GM12865 (cell line): ENCODE results near the gene DHRS7.

Source experiments
- DNase-seq: peaks from one replicate; pipeline ENCODE4 v3.0.0; 2010; ENCODE audit warnings: low read depth
- H3K4me3 ChIP-seq: 2 replicates; pipeline ENCODE4 v1.5.1; 2011; ENCODE audit warnings: mild to moderate bottlenecking, low read depth, low read length, control low read depth
- CTCF ChIP-seq: IDR thresholded peaks from 2 replicates; pipeline ENCODE4 v1.5.1; 2011; ENCODE audit warnings: low read length, control low read depth, low read depth, inconsistent platforms; ENCODE audit not compliant: insufficient read depth; ENCODE audit errors: missing control alignments

The DHRS7 gene

GRCh38 chr14:60175255-60175902 is 10.2 kb upstream of the DHRS7 start:
- TF ChIP-seq CTCF = no peak
- no peak for DNase-seq
- H3K4me3 ChIP-seq = no peak overlapping the region

GRCh38 chr14:60174352-60175254 is 9.4 kb upstream of the DHRS7 start:
- TF ChIP-seq CTCF = no peak
- H3K4me3 ChIP-seq = no peak overlapping the region
- DNase-seq = no peak

GRCh38 chr14:60171690-60172089 is 6.5 kb upstream of the DHRS7 start:
- TF ChIP-seq CTCF = no peak
- DNase-seq = no peak
- no peak overlapping the region for H3K4me3 ChIP-seq

- DNase-seq = no peak
- no peak overlapping the region for H3K4me3 ChIP-seq
- no peak for TF ChIP-seq CTCF
These were observed 5.8 kb upstream of the DHRS7 start for GRCh38 chr14:60170948-60171347.

GRCh38 chr14:60169722-60170121 is 4.5 kb upstream of the DHRS7 start:
- H3K4me3 ChIP-seq = no peak overlapping the region
- TF ChIP-seq CTCF = no peak
- DNase-seq = no peak

GRCh38 chr14:60166142-60166541 is 944 bp upstream of the DHRS7 start:
- no peak for TF ChIP-seq CTCF
- no peak overlapping the region for H3K4me3 ChIP-seq
- DNase-seq = peak; percentile 42
